ENCODE results near the gene CHI3L1.

The CHI3L1 gene

GRCh38 chr1:203170625-203171330, 15.7 kb downstream of the CHI3L1 start:
- no peaks in the 10 kb centered on the region for H3K4me1 ChIP-seq (ENCODE audit: control insufficient read depth in 1 of 2, insufficient read depth in 2 of 2, low read length in 2 of 2)
- no peaks in the 10 kb centered on the region for H3K9me3 ChIP-seq (ENCODE audit: control insufficient read depth in 1 of 2, low read length in 2 of 2)
- no peak overlapping the region for H3K9ac ChIP-seq (ENCODE audit: low read depth in 1 of 2, low read length in 2 of 2)
- no peaks in the 10 kb centered on the region for H3K27me3 ChIP-seq (ENCODE audit: control insufficient read depth in 1 of 2, insufficient read depth in 2 of 2, low read length in 2 of 2)
- H3K4me3 ChIP-seq (ENCODE audit: low read depth in 1 of 2, low read length in 2 of 2): no peak overlapping the region
- H3K27ac ChIP-seq (ENCODE audit: low read depth, low read length): no peak overlapping the region
- no peaks in the 10 kb centered on the region for H3K36me3 ChIP-seq (ENCODE audit: control insufficient read depth in 1 of 2, insufficient read depth in 2 of 2, low read length in 2 of 2)

GRCh38 chr1:203169770-203170520, 16.6 kb downstream of the CHI3L1 start:
- Histone ChIP-seq H3K27ac (ENCODE audit: low read depth, low read length) (no peak overlapping the region), H3K4me3 (ENCODE audit: low read depth in 1 of 2, low read length in 2 of 2) (no peak overlapping the region), H3K27me3 (ENCODE audit: control insufficient read depth in 1 of 2, insufficient read depth in 2 of 2, low read length in 2 of 2) (no peaks in the 10 kb centered on the region), H3K4me1 (ENCODE audit: control insufficient read depth in 1 of 2, insufficient read depth in 2 of 2, low read length in 2 of 2) (no peaks in the 10 kb centered on the region), H3K9me3 (ENCODE audit: control insufficient read depth in 1 of 2, low read length in 2 of 2) (no peaks in the 10 kb centered on the region), H3K36me3 (ENCODE audit: control insufficient read depth in 1 of 2, insufficient read depth in 2 of 2, low read length in 2 of 2) (no peaks in the 10 kb centered on the region), H3K9ac (ENCODE audit: low read depth in 1 of 2, low read length in 2 of 2) (no peak overlapping the region)

DNA sequence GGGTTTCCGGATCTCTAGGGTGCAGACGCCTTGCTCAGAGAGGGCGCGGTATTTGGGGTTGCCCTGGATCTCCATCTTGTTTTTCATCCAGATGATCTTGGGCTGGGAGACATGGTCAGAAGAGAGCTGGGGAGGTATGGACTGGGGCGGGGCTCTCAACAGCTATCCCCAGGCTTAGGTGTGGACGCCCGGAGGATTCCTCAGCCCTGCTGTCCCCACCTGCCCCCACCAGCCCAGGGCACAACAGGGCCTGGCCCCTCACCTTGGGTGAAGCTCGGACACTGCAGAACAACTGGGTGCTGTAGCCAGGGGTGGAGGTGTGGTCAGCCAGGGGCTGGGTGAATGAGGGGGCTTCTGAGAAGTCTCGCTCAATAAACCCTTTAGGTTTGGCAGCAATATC, 17.5 kb downstream of the CHI3L1 start:
- Histone ChIP-seq H3K9ac (ENCODE audit: low read depth in 1 of 2, low read length in 2 of 2) (no peak overlapping the region), H3K27ac (ENCODE audit: low read depth, low read length) (no peak overlapping the region), H3K36me3 (ENCODE audit: control insufficient read depth in 1 of 2, insufficient read depth in 2 of 2, low read length in 2 of 2) (no peaks in the 10 kb centered on the region), H3K4me3 (ENCODE audit: low read depth in 1 of 2, low read length in 2 of 2) (no peak overlapping the region), H3K27me3 (ENCODE audit: control insufficient read depth in 1 of 2, insufficient read depth in 2 of 2, low read length in 2 of 2) (no peaks in the 10 kb centered on the region), H3K4me1 (ENCODE audit: control insufficient read depth in 1 of 2, insufficient read depth in 2 of 2, low read length in 2 of 2) (no peaks in the 10 kb centered on the region), H3K9me3 (ENCODE audit: control insufficient read depth in 1 of 2, low read length in 2 of 2) (no peaks in the 10 kb centered on the region)

GRCh38 chr1:203168256-203168786, 18.2 kb downstream of the CHI3L1 start:
- H3K4me3 ChIP-seq (ENCODE audit: low read depth in 1 of 2, low read length in 2 of 2): no peak overlapping the region
- H3K4me1 ChIP-seq (ENCODE audit: control insufficient read depth in 1 of 2, insufficient read depth in 2 of 2, low read length in 2 of 2): no peaks in the 10 kb centered on the region
- H3K27me3 ChIP-seq (ENCODE audit: control insufficient read depth in 1 of 2, insufficient read depth in 2 of 2, low read length in 2 of 2): no peaks in the 10 kb centered on the region
- H3K9me3 ChIP-seq (ENCODE audit: control insufficient read depth in 1 of 2, low read length in 2 of 2): no peaks in the 10 kb centered on the region
- H3K36me3 ChIP-seq (ENCODE audit: control insufficient read depth in 1 of 2, insufficient read depth in 2 of 2, low read length in 2 of 2): no peaks in the 10 kb centered on the region
- H3K9ac ChIP-seq (ENCODE audit: low read depth in 1 of 2, low read length in 2 of 2): no peak overlapping the region
- no peak overlapping the region for H3K27ac ChIP-seq (ENCODE audit: low read depth, low read length)

DNA sequence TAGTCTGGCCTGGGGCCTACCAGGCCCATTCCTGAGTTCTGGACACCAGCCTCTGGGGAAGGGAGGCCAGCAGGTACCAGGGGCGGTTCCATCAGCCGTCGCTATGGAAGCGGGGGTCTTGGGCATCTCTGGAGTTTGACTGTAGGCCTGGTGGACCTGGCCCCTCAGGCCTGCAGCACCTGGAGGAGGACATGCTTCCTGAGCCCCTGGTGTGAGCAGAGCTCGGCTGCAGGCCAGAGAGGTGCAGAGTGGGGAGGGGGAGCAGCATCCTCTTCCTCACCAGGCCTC, 18.6 kb downstream of the CHI3L1 start:
- H3K9ac ChIP-seq (ENCODE audit: low read depth in 1 of 2, low read length in 2 of 2): no peak overlapping the region
- no peaks in the 10 kb centered on the region for H3K4me1 ChIP-seq (ENCODE audit: control insufficient read depth in 1 of 2, insufficient read depth in 2 of 2, low read length in 2 of 2)
- H3K9me3 ChIP-seq (ENCODE audit: control insufficient read depth in 1 of 2, low read length in 2 of 2): no peaks in the 10 kb centered on the region
- H3K36me3 ChIP-seq (ENCODE audit: control insufficient read depth in 1 of 2, insufficient read depth in 2 of 2, low read length in 2 of 2): no peaks in the 10 kb centered on the region
- H3K4me3 ChIP-seq (ENCODE audit: low read depth in 1 of 2, low read length in 2 of 2): no peak overlapping the region
- no peaks in the 10 kb centered on the region for H3K27me3 ChIP-seq (ENCODE audit: control insufficient read depth in 1 of 2, insufficient read depth in 2 of 2, low read length in 2 of 2)
- H3K27ac ChIP-seq (ENCODE audit: low read depth, low read length): no peak overlapping the region

DNA sequence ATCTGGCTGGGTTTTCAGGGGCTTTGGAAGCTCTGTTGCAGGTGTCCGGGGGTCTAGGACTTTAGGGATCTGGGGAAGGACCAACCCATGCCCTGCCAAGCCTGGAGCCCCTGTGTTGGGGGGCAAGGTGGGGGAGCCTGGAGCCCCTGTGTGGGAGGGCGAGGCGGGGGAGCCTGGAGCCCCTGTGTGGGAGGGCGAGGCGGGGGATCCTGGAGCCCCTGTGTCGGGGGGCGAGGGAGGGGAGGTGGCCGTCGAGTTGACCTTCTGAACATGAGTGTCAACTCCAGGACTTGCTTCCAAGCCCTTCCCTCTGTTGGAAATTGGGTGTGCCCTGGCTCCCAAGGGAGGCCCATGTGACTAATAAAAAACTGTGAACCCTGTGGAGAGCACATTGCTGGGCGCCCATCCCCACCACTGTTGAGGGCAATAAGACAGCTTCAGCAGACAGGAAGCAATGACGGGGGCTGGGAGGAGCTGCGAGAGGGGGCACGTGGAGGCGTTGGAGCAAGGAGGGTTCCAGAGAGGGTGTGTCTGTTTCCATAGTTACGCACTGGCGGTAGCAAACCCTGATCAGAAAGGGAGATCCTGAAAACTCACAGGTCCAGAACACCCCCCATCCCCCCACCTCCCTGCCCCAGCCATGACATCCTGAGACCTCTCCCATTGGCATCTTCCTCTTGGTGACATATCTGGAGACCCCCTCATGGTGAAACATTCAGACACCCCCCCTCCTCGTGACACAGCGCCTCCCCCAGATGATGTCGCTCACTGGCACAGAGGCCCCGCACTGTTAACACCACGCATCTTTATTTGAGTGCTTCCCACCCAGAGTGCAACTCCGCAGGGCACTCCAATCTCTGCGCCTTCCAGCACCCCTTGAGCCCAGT, 19.2 kb downstream of the CHI3L1 start:
- no peak overlapping the region for H3K27ac ChIP-seq (ENCODE audit: low read depth, low read length)

DNA sequence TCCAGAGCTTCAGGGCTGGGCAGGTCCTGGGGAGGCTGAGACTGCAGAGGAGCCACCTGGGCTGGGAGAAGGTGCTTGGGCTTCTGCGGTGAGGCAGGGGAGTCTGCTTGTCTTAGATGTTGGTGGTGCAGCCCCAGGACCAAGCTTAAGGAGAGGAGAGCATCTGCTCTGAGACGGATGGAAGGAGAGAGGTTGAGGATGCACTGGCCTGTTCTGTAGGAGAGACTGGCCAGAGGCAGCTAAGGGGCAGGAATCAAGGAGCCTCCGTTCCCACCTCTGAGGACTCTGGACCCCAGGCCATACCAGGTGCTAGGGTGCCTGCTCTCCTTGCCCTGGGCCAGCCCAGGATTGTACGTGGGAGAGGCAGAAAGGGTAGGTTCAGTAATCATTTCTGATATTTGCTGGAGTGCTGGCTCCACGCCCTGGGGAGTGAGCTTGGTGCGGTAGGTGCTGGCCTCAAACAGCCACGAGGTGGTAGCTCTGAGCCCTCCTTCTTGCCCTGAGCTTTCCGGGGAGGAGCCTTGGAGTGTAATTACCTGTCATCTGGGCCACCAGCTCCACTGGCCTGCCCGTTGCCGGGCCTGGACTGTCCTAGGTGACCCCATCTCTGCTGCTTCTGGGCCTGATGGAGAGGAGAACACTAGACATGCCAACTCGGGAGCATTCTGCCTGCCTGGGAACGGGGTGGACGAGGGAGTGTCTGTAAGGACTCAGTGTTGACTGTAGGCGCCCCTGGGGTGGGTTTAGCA, 20.1 kb downstream of the CHI3L1 start:
- H3K9me3 ChIP-seq (ENCODE audit: control insufficient read depth in 1 of 2, low read length in 2 of 2): no peaks in the 10 kb centered on the region
- no peak overlapping the region for H3K9ac ChIP-seq (ENCODE audit: low read depth in 1 of 2, low read length in 2 of 2)
- H3K27me3 ChIP-seq (ENCODE audit: control insufficient read depth in 1 of 2, insufficient read depth in 2 of 2, low read length in 2 of 2): no peaks in the 10 kb centered on the region
- H3K4me1 ChIP-seq (ENCODE audit: control insufficient read depth in 1 of 2, insufficient read depth in 2 of 2, low read length in 2 of 2): no peaks in the 10 kb centered on the region
- H3K4me3 ChIP-seq (ENCODE audit: low read depth in 1 of 2, low read length in 2 of 2): no peak overlapping the region
- H3K27ac ChIP-seq (ENCODE audit: low read depth, low read length): no peak overlapping the region
- H3K36me3 ChIP-seq (ENCODE audit: control insufficient read depth in 1 of 2, insufficient read depth in 2 of 2, low read length in 2 of 2): no peaks in the 10 kb centered on the region

More for the DNA sequence above, 19.2 kb downstream of the CHI3L1 start:
- Histone ChIP-seq H3K27me3 (ENCODE audit: control insufficient read depth in 1 of 2, insufficient read depth in 2 of 2, low read length in 2 of 2) (no peaks in the 10 kb centered on the region), H3K9ac (ENCODE audit: low read depth in 1 of 2, low read length in 2 of 2) (no peak overlapping the region), H3K9me3 (ENCODE audit: control insufficient read depth in 1 of 2, low read length in 2 of 2) (no peaks in the 10 kb centered on the region), H3K36me3 (ENCODE audit: control insufficient read depth in 1 of 2, insufficient read depth in 2 of 2, low read length in 2 of 2) (no peaks in the 10 kb centered on the region), H3K4me1 (ENCODE audit: control insufficient read depth in 1 of 2, insufficient read depth in 2 of 2, low read length in 2 of 2) (no peaks in the 10 kb centered on the region), H3K4me3 (ENCODE audit: low read depth in 1 of 2, low read length in 2 of 2) (no peak overlapping the region)

DNA sequence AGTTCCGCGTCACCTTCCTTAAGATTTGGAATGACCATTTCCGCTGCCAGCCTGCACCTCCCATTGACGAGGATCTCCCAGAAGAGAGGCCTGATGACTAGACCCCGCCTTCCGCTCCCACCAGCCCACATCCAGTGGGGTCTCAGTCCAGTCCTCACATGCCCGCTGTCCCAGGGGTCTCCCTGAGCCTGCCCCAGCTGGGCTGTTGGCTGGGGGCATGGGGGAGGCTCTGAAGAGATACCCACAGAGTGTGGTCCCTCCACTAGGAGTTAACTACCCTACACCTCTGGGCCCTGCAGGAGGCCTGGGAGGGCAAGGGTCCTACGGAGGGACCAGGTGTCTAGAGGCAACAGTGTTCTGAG, 20.7 kb downstream of the CHI3L1 start:
- Histone ChIP-seq H3K9me3 (ENCODE audit: control insufficient read depth in 1 of 2, low read length in 2 of 2) (no peaks in the 10 kb centered on the region), H3K27ac (ENCODE audit: low read depth, low read length) (no peak overlapping the region), H3K4me1 (ENCODE audit: control insufficient read depth in 1 of 2, insufficient read depth in 2 of 2, low read length in 2 of 2) (no peaks in the 10 kb centered on the region), H3K4me3 (ENCODE audit: low read depth in 1 of 2, low read length in 2 of 2) (no peak overlapping the region), H3K36me3 (ENCODE audit: control insufficient read depth in 1 of 2, insufficient read depth in 2 of 2, low read length in 2 of 2) (no peaks in the 10 kb centered on the region), H3K27me3 (ENCODE audit: control insufficient read depth in 1 of 2, insufficient read depth in 2 of 2, low read length in 2 of 2) (no peaks in the 10 kb centered on the region), H3K9ac (ENCODE audit: low read depth in 1 of 2, low read length in 2 of 2) (no peak overlapping the region)

DNA sequence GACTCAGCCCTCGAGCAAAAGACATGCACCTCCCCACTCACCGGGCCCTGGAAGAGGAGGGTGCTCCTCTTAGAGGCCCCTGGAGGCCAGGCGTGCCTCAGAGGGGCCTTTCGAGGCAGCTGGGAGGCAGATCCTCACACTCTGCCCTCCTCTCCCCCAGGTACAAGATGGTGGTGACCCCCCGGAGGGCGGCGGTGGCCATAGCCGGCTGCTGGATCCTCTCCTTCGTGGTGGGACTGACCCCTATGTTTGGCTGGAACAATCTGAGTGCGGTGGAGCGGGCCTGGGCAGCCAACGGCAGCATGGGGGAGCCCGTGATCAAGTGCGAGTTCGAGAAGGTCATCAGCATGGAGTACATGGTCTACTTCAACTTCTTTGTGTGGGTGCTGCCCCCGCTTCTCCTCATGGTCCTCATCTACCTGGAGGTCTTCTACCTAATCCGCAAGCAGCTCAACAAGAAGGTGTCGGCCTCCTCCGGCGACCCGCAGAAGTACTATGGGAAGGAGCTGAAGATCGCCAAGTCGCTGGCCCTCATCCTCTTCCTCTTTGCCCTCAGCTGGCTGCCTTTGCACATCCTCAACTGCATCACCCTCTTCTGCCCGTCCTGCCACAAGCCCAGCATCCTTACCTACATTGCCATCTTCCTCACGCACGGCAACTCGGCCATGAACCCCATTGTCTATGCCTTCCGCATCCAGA, 21.3 kb downstream of the CHI3L1 start:
- Histone ChIP-seq H3K36me3 (ENCODE audit: control insufficient read depth in 1 of 2, insufficient read depth in 2 of 2, low read length in 2 of 2) (no peaks in the 10 kb centered on the region), H3K9me3 (ENCODE audit: control insufficient read depth in 1 of 2, low read length in 2 of 2) (no peaks in the 10 kb centered on the region), H3K4me3 (ENCODE audit: low read depth in 1 of 2, low read length in 2 of 2) (no peak overlapping the region), H3K9ac (ENCODE audit: low read depth in 1 of 2, low read length in 2 of 2) (no peak overlapping the region), H3K4me1 (ENCODE audit: control insufficient read depth in 1 of 2, insufficient read depth in 2 of 2, low read length in 2 of 2) (no peaks in the 10 kb centered on the region), H3K27me3 (ENCODE audit: control insufficient read depth in 1 of 2, insufficient read depth in 2 of 2, low read length in 2 of 2) (no peaks in the 10 kb centered on the region), H3K27ac (ENCODE audit: low read depth, low read length) (no peak overlapping the region)
